GM12872 (cell line): ENCODE results near the gene MCRIP1.

Experiments
- CTCF ChIP-seq: IDR thresholded peaks from 3 replicates; pipeline ENCODE4 v1.5.1; 2011; ENCODE audit warnings: low read depth, mild to moderate bottlenecking, low read length, moderate library complexity; ENCODE audit not compliant: insufficient read depth

MCRIP1 gene

GRCh38 chr17:81870131-81870980, 37.3 kb upstream of the MCRIP1 start:
- TF ChIP-seq CTCF: no peak

- TF ChIP-seq CTCF: peak; percentile 87
These were observed 36.4 kb upstream of the MCRIP1 start for GRCh38 chr17:81869221-81870130.

- no peak for TF ChIP-seq CTCF
These were observed 35.7 kb upstream of the MCRIP1 start for GRCh38 chr17:81868674-81869220.

- TF ChIP-seq CTCF: no peak
These were observed 35.0 kb upstream of the MCRIP1 start for GRCh38 chr17:81867991-81868673.

GRCh38 chr17:81867170-81867990, 34.3 kb upstream of the MCRIP1 start:
- TF ChIP-seq CTCF: no peak

GRCh38 chr17:81866440-81867169, 33.5 kb upstream of the MCRIP1 start:
- no peak for TF ChIP-seq CTCF
